HT1080 (cell line): ENCODE data around the gene MYO19. TPM values are rescaled to one million over a fixed set of nuclear protein-coding genes. Genes with fewer than 3 reads are reported as not detected.
A peak's percentile ranks its signal among the peaks of the same experiment; 100 is the strongest.

Experiments
- DNase-seq: peaks from one replicate; pipeline ENCODE4 v3.0.0-alpha.2; 2015; ENCODE audit warnings: low read depth
- polyA plus RNA-seq, 2 experiments: library from polyadenylated mRNA; depleted of rRNA; stranded (reverse); fragments of >200 nt; gene quantifications; 2 replicates each; pipeline ENCODE4 v1.2.3, GENCODE V29; 2015
- total RNA-seq: library from RNA; depleted of rRNA; stranded (reverse); fragments of >200 nt; shearing (Covaris generic); gene quantifications from 2 replicates; pipeline ENCODE4 v1.2.3, GENCODE V29; 2014; rRNA removed

MYO19 gene
- 120 and 130 TPM in 2 replicates for total RNA-seq
- 49.6 and 57.9 TPM in 2 replicates for polyA plus RNA-seq (2015; cell fraction: cytosol; rRNA removed)
- polyA plus RNA-seq (2015; cell fraction: nucleus; rRNA removed) = 231 and 247 TPM in 2 replicates

- DNase-seq = peak; percentile 93
These were observed at the start of gene MYO19, which contains the start of gene PIGW for GRCh38 chr17:36534840-36535668. Gene MYO19, minus strand, starts transcription at chr17:36534868. Its CDS starts 2,330 bp downstream, at chr17:36532538. Gene PIGW, plus strand, starts transcription at chr17:36534987. Its CDS starts 2,115 bp downstream, at chr17:36537102.

- no peak for DNase-seq
These were observed 49.1 kb upstream of the MYO19 start for GRCh38 chr17:36583787-36584186.

- DNase-seq = no peak
These were observed 44.0 kb upstream of the MYO19 start for GRCh38 chr17:36578671-36579070.

- DNase-seq = no peak
These were observed 42.1 kb upstream of the MYO19 start for GRCh38 chr17:36576793-36577192.

- no peak for DNase-seq
These were observed 40.4 kb upstream of the MYO19 start for GRCh38 chr17:36575028-36575427.

GRCh38 chr17:36566081-36566480 is 31.4 kb upstream of the MYO19 start:
- no peak for DNase-seq

GRCh38 chr17:36553459-36553858 is 18.8 kb upstream of the MYO19 start:
- no peak for DNase-seq

GRCh38 chr17:36550491-36551417 is 16.1 kb upstream of the MYO19 start:
- DNase-seq = no peak

GRCh38 chr17:36547776-36548175 is 13.1 kb upstream of the MYO19 start:
- DNase-seq = no peak

GRCh38 chr17:36546418-36547093 is 11.9 kb upstream of the MYO19 start:
- no peak for DNase-seq

- peak; percentile 96 for DNase-seq
These were observed 11.1 kb upstream of the MYO19 start for GRCh38 chr17:36545465-36546417.

- DNase-seq = no peak
These were observed 10.4 kb upstream of the MYO19 start for GRCh38 chr17:36545077-36545464.

GRCh38 chr17:36544307-36545076 is 9.8 kb upstream of the MYO19 start, which contains the start of gene GGNBP2:
Gene GGNBP2, plus strand, starts transcription at chr17:36544919. Its CDS starts 806 bp downstream, at chr17:36545725.
- peak; percentile 78 for DNase-seq

- peak; percentile 52 for DNase-seq
These were observed 9.3 kb upstream of the MYO19 start for GRCh38 chr17:36544044-36544306.

GRCh38 chr17:36542755-36543154 is 8.1 kb upstream of the MYO19 start:
- no peak for DNase-seq

- DNase-seq = no peak
These were observed 6.0 kb upstream of the MYO19 start for GRCh38 chr17:36540696-36541095.

GRCh38 chr17:36535669-36536081 is 1.0 kb upstream of the MYO19 start:
- DNase-seq = no peak

- peak; percentile 60 for DNase-seq
These were observed 481 bp downstream of the MYO19 start for GRCh38 chr17:36533935-36534839.
